HTR-8/SVneo (cell line): ENCODE results near the gene MYPN.
"Not testable (repeated sequence)": the region's sequence is repeated elsewhere in the genome, so short reads cannot be mapped to it uniquely, and the experiment has no call there.

Source experiments
- DNase-seq: peaks from one replicate; pipeline ENCODE4 v3.0.0; 2011; ENCODE audit warnings: low spot score, mixed read lengths; ENCODE audit not compliant: insufficient read length
- FAIRE-seq: peaks from 2 replicates; lab custom pipeline; 2011; peaks lifted over from hg19 to GRCh38; lab: Jason Lieb, UNC

Gene MYPN

DNA sequence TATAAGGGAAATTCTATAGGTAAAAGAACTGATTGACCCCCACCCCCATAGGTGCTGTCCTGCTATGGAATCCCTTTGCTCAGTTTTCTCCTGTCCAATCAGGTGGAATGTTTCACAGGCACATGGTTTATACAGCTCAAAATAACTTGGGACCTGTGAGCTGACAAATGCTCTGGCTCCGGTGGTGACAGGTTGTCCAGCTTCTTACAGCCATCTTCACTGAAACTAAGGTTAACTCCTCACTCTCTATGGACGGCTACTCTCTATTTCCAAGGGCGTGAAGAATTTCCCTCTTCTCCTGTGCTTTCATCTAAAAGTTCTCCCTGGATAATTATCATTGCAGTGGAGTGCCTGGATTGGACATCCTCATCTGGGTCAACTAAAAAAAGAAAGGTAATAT lies at the start of gene MYPN:
MYPN (plus strand) TSS at position 158 of the 400 bp plus-strand sequence. CDS start 11,951 bp downstream, outside the sequence.
- no peak for DNase-seq
- FAIRE-seq = no peak

- no peak for DNase-seq
- no peak for FAIRE-seq
Observed at GRCh38 chr10:68067029-68067428, 42.3 kb upstream of the MYPN start.

DNA sequence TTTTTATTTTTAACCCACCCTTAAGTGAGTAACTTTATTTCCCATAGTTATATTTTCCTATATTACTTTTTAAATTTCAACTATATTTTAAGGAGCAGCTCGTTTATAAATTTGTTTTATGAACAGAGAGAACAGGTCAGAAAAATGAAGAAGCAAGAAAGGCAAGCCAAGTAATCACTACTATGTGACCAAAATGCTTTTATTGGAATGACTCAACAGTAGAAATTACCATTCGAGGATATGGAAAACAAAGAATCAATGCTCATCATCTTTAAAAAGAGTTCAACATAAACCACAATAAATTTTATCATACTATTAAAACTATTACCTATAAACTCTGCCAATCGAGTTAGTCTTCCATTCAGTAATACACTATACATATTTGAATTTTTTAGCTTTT lies 41.8 kb upstream of the MYPN start:
- FAIRE-seq = no peak

GRCh38 chr10:68073631-68074030 lies 35.7 kb upstream of the MYPN start:
- DNase-seq = no peak
- FAIRE-seq = no peak

More for the DNA sequence above, 41.8 kb upstream of the MYPN start:
- DNase-seq = no peak

DNA sequence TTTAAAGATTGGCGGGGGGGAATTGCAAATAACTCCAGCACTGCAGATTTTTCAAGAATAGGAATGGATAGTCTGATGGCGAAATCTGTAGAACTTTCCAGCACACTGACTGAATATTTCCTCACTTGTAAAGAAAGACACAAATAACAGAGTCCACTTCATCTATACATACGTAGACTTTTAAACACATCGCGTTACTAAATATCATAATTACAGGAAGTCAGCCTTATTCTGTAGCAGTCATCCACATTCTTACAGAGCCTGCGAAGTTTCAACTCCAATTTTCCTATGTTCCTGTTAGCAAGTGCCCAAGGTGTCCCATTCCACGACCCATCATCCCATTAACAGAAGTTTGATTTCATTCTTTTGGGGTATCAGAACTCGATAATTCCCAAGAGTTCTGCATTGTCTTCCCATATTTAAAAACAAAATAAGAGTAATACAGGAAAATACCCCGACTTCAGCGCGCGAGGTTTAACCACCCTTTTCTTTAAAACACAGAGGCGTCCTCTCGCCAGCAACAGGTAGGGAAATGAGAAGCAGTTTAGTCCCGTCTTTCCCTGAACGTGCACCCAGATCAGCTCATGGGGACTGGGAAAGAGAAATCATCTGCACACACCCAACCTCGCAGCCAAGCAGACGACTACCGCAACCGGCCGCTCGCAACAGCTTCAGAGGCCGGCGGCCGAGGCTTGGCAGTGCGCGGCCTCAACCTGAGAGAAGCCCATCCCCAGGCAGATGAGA lies 35.1 kb upstream of the MYPN start:
- FAIRE-seq (no peak), DNase-seq (no peak)

GRCh38 chr10:68074775-68075549 lies 34.3 kb upstream of the MYPN start, which contains the start of gene HERC4:
TSS of gene HERC4 (minus strand) at chr10:68075283. CDS start at chr10:68073108, 2,175 bp downstream.
- FAIRE-seq = peak; percentile 64
- peak; percentile 86 for DNase-seq

DNA sequence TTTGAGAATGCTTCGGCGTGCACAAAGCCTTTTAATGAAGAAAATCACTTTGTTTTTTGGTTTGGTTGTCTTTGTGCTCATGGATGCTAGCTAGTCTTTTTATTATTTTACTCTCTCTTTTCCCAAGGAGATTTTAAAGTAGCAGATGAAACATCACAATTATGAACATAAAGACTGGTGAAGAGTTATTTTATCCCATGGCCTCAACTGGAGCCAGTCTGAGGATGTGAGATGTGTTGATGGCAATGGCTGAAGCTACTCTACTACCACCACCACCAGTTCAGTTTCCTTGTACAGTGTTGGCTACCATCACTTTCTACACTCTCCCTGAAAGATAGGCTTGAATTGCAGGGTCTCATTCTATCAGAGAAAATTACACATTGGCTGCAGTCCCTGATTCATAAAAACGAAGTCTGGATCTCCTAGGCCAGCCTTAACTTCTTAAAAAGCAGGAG lies 33.7 kb upstream of the MYPN start:
- no peak for DNase-seq
- FAIRE-seq = no peak

DNA sequence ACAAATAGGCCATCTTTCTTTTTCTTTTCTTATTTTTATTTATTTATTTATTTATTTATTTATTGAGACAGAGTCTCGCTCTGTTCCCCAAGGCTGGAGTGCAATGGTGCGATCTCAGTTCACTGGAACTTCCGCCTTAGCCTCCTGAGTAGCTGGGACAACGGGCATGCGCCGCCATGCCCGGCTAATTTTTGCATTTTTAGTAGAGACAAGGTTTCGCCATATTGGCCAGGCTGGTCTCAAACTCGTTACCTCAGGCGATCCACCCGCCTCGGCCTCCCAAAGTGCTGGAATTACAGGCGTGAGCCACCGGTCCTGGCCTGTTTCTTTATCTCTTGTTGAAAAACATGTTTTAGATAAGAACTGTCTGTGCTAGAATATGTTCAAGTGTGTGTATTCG lies 33.2 kb upstream of the MYPN start:
- not testable (repeated sequence) for DNase-seq, FAIRE-seq

GRCh38 chr10:68077026-68077425 lies 32.3 kb upstream of the MYPN start:
- FAIRE-seq = no peak

GRCh38 chr10:68079434-68079833 lies 29.9 kb upstream of the MYPN start:
- no peak for DNase-seq
- FAIRE-seq = no peak

More at GRCh38 chr10:68077026-68077425, 32.3 kb upstream of the MYPN start:
- no peak for DNase-seq

- DNase-seq = no peak
- FAIRE-seq = peak; percentile 44
Observed at GRCh38 chr10:68080853-68081431, 28.3 kb upstream of the MYPN start.

DNA sequence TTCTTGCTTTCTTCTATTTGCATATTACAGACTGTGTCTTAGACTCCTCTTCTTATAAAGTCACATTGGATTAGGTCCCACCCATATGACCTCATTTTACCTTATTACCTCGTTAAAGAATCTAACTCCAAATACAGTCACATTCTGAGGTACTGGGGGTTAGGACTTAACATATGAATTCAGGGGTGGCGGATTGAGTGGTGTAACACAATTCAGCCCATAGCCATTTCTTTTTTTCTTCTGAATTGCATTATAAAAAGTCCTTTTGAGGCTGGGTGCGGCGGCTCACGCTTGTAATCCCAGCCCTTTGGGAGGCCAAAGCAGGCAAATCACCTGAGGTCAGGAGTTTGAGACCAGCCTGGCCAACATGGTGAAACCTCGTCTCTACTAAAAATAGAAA lies 27.4 kb upstream of the MYPN start:
- FAIRE-seq (peak; percentile 60), DNase-seq (no peak)

DNA sequence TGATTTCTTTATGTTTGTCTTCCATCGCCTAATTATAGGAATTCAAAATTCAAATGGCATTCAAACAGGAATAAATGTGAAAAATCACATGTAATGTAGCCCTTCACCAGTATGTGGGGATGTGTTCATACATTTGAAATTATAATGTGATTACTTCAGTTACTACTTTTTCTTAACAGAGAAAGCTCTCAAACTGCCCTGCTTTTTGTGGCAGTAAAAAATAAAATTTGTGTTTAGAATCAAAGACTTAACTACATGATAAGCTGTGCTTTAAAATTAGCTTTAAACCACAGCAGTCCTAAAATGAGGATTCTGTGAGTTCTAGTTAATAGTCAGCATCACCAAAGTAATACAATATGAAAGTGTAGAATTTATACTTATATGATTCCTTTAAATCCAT lies 26.4 kb upstream of the MYPN start:
- FAIRE-seq = no peak
- no peak for DNase-seq

- DNase-seq (no peak), FAIRE-seq (no peak)
Observed at GRCh38 chr10:68083953-68084352, 25.3 kb upstream of the MYPN start.

- DNase-seq (no peak), FAIRE-seq (no peak)
Observed at GRCh38 chr10:68084469-68084868, 24.8 kb upstream of the MYPN start.

DNA sequence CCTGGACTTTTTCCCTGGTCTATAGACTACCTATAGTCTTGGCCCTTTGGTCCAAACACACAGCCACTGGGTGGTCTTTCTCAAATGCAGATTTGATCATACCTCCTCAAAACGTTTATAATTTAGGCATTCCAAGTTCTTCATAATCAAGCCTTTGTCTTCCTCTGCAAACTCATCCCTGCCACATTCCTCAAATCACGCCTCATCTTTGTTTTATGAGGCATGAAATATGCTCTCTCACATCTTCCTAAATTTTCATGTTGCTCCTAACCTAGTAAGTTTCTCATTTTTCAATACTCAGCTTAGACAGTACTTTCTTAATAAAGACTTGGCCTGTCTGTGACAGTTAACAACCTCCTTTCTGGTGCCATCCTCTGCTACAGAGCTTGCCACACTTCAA lies 23.3 kb upstream of the MYPN start:
- FAIRE-seq (peak; percentile 57), DNase-seq (no peak)

GRCh38 chr10:68086910-68087684 lies 22.2 kb upstream of the MYPN start:
- FAIRE-seq = no peak
- DNase-seq = no peak

DNA sequence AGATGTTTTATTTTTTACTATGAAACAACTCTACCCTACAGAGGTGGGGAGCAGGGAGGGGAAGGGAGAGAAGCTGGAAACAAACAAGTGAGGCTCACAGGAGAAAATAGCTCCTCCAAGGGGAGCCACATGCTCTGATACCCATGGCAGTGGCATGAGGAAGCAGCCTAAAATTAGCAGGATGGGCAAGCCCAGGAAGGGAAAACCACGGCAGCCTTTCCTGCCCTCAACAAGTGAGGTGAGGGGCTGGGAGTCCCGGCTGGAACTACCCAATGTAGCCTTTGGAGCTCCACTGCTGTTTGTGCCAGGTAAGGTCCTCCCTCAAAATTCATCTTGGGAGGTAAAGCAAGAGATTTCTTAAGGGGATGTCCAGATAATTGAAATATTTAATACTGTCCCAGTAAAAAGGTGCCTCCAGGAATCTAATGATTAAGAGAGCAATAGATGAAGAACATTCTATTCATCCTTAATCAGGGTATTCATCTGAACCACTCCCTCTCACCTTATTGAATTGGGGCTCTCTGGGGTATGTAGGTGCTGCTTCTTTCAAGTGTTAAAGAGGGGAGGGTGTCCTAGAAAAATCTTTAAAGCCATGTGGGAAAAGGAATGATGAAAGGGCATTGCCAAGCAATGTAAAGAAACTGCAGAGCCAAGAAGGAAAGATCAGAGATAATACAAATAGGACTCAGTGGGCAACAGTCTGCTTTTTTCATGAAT lies 21.4 kb upstream of the MYPN start:
- DNase-seq (no peak), FAIRE-seq (no peak)

GRCh38 chr10:68088740-68089139 lies 20.5 kb upstream of the MYPN start:
- DNase-seq (no peak), FAIRE-seq (peak; percentile 57)
